Cardiac fibroblast (primary cell): ENCODE measurements around the gene VARS1.
"Not testable (repeated sequence)": the region's sequence is repeated elsewhere in the genome, so short reads cannot be mapped to it uniquely, and the experiment has no call there.

Experiments used
- DNase-seq, 2 donors: peaks; one replicate each; pipeline versions ENCODE4 v3.0.0 to v3.0.0-alpha.2; 2010; ENCODE audit warnings: low read depth in 2 of 2
- H3K4me3 ChIP-seq, 2 donors: replicated peaks in 1 of 2; 1 replicate in 1 of 2; 2 replicates in 1 of 2; pipeline ENCODE4 v1.5.1; 2011; ENCODE audit warnings: low read depth in 2 of 2, low read length in 2 of 2, mild to moderate bottlenecking in 2 of 2, moderate library complexity in 1 of 2
- CTCF ChIP-seq: IDR thresholded peaks from one replicate; pipeline ENCODE4 v1.5.1; 2011; ENCODE audit warnings: low read depth, mild to moderate bottlenecking, low read length, inconsistent platforms

The VARS1 gene

DNA sequence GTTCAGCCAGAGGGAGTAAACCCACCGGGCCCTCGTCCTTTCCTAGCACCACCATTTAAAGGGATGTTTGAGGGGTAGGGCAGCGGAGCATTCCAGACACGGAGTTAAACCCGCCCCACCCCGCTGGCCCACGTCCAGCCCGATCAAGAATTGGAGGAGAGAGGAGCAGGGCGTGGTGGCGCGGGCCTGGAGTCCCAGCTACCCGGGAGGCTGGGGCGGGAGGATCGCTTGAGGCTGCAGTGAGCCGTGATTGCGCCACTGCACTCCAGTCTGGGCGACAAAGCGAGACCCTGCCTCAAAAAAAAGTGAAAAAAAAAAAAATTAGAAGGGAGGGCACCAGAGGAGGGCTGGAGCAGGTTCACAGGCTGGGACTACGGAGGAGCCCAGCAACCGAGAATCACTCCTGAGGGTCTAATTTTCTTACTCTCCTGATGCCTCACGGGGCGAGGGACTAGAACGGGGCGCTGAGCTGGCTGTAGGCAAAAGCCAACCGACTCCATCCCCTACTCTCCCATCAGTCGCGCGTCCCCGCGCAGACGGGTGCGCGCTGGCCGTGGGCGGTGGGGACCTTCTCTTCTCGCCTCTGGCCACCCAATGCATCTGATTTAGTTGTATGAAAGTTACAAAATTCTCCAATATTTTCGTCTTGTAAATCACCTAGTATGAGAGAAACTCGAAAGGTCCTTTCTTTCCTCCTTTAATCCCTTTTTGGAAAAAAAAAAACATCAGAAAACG is 25.9 kb upstream of the VARS1 start:
- DNase-seq = peak; percentile 36 to 49
- peak overlapping the region; percentile 54 to 57 for H3K4me3 ChIP-seq
- no peak for TF ChIP-seq CTCF

GRCh38 chr6:31820399-31820798 is 24.8 kb upstream of the VARS1 start:
- DNase-seq, H3K4me3 ChIP-seq: not testable (repeated sequence)

GRCh38 chr6:31819871-31820299 is 24.3 kb upstream of the VARS1 start:
- TF ChIP-seq CTCF = no peak
- no peak for DNase-seq
- no peak overlapping the region for H3K4me3 ChIP-seq

- not testable (repeated sequence) for DNase-seq
- H3K4me3 ChIP-seq = peak overlapping the region; percentile 0 to 47
Observed at GRCh38 chr6:31817929-31818511, 22.5 kb upstream of the VARS1 start.

- peak; percentile 41 to 43 for DNase-seq
- peak overlapping the region; percentile 47 for H3K4me3 ChIP-seq
Observed at GRCh38 chr6:31817133-31817928, 21.8 kb upstream of the VARS1 start.

- DNase-seq = peak; percentile 96
- peak within 1 kb of the TSS; percentile 66 to 74 for H3K4me3 ChIP-seq
- no peak for TF ChIP-seq CTCF
Observed at GRCh38 chr6:31815025-31815838, 19.7 kb upstream of the VARS1 start, which contains the start of the genes HSPA1A and HSPA1L. Gene HSPA1A (plus strand): TSS chr6:31815543. CDS start chr6:31815757, 214 bp downstream. Gene HSPA1L (minus strand): TSS chr6:31815283. CDS start chr6:31811972, 3,311 bp downstream.

DNA sequence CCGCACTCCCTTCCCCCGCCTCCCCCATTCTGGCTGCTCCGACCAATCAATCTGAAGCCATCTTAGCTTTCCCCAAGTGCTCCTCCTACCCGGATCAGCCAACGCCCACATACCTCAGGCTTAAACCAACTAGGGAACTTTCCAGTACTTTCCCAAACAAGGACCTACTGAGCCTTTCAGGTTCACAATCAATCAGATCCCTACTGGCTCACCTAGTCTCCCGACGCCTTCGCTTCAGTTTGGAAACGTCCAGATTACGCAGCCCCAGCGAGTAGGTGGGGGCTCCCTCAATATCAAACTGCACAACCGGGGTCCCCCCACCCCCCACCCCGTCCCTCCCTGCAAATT is 19.1 kb upstream of the VARS1 start:
- no peak for TF ChIP-seq CTCF
- H3K4me3 ChIP-seq = peak overlapping the region; percentile 66 to 74
- peak; percentile 98 for DNase-seq
